ENCODE data around the gene SLC44A5. TPM values are rescaled to one million over a fixed set of nuclear protein-coding genes. Genes with fewer than 3 reads are reported as not detected.

SLC44A5 gene
- total RNA-seq, 1 experiment from 2014 or later, result 4.5 TPM

GRCh38 chr1:75174031-75174760, 436.7 kb downstream of the SLC44A5 start:
- no peak for DNase-seq
- Histone ChIP-seq H3K4me3 (ENCODE audit: insufficient read depth, low read depth, low read length) (no peak overlapping the region), H3K36me3 (replicated peaks; ENCODE audit: control insufficient read depth, insufficient read depth, low read length) (no peaks in the 10 kb centered on the region), H3K27me3 (ENCODE audit: control insufficient read depth, insufficient read depth, low read length) (no peaks in the 10 kb centered on the region)

- no peaks in the 10 kb centered on the region for H3K36me3 ChIP-seq (replicated peaks; ENCODE audit: control insufficient read depth, insufficient read depth, low read length)
- H3K4me3 ChIP-seq (ENCODE audit: insufficient read depth, low read depth, low read length), result no peak overlapping the region
- no peak for DNase-seq
- no peaks in the 10 kb centered on the region for H3K27me3 ChIP-seq (ENCODE audit: control insufficient read depth, insufficient read depth, low read length)
These were observed 438.4 kb downstream of the SLC44A5 start for GRCh38 chr1:75172556-75172955.

- H3K36me3 ChIP-seq (replicated peaks; ENCODE audit: control insufficient read depth, insufficient read depth, low read length), result no peaks in the 10 kb centered on the region
- DNase-seq, result no peak
- no peak overlapping the region for H3K4me3 ChIP-seq (ENCODE audit: insufficient read depth, low read depth, low read length)
- H3K27me3 ChIP-seq (ENCODE audit: control insufficient read depth, insufficient read depth, low read length), result no peaks in the 10 kb centered on the region
These were observed 439.0 kb downstream of the SLC44A5 start for GRCh38 chr1:75171876-75172275.

- Histone ChIP-seq H3K27me3 (ENCODE audit: control insufficient read depth, insufficient read depth, low read length) (no peaks in the 10 kb centered on the region), H3K36me3 (replicated peaks; ENCODE audit: control insufficient read depth, insufficient read depth, low read length) (no peaks in the 10 kb centered on the region), H3K4me3 (ENCODE audit: insufficient read depth, low read depth, low read length) (no peak overlapping the region)
- DNase-seq, result no peak
These were observed 439.9 kb downstream of the SLC44A5 start for GRCh38 chr1:75170981-75171380.

GRCh38 chr1:75170011-75170410, 440.9 kb downstream of the SLC44A5 start:
- H3K27me3 ChIP-seq (ENCODE audit: control insufficient read depth, insufficient read depth, low read length), result no peaks in the 10 kb centered on the region
- no peak for DNase-seq
- no peak overlapping the region for H3K4me3 ChIP-seq (ENCODE audit: insufficient read depth, low read depth, low read length)
- no peaks in the 10 kb centered on the region for H3K36me3 ChIP-seq (replicated peaks; ENCODE audit: control insufficient read depth, insufficient read depth, low read length)

- no peak overlapping the region for H3K4me3 ChIP-seq (ENCODE audit: insufficient read depth, low read depth, low read length)
- DNase-seq, result no peak
- no peaks in the 10 kb centered on the region for H3K27me3 ChIP-seq (ENCODE audit: control insufficient read depth, insufficient read depth, low read length)
- no peaks in the 10 kb centered on the region for H3K36me3 ChIP-seq (replicated peaks; ENCODE audit: control insufficient read depth, insufficient read depth, low read length)
These were observed 444.1 kb downstream of the SLC44A5 start for GRCh38 chr1:75166821-75167220.

- Histone ChIP-seq H3K4me3 (ENCODE audit: insufficient read depth, low read depth, low read length) (no peak overlapping the region), H3K36me3 (replicated peaks; ENCODE audit: control insufficient read depth, insufficient read depth, low read length) (no peaks in the 10 kb centered on the region), H3K27me3 (ENCODE audit: control insufficient read depth, insufficient read depth, low read length) (no peaks in the 10 kb centered on the region)
- DNase-seq, result no peak
These were observed 445.6 kb downstream of the SLC44A5 start for GRCh38 chr1:75165264-75165663.

- no peaks in the 10 kb centered on the region for H3K36me3 ChIP-seq (replicated peaks; ENCODE audit: control insufficient read depth, insufficient read depth, low read length)
- H3K27me3 ChIP-seq (ENCODE audit: control insufficient read depth, insufficient read depth, low read length), result no peaks in the 10 kb centered on the region
- DNase-seq, result no peak
- H3K4me3 ChIP-seq (ENCODE audit: insufficient read depth, low read depth, low read length), result no peak overlapping the region
These were observed 451.8 kb downstream of the SLC44A5 start for GRCh38 chr1:75159154-75159553.

Other genes starting within 250 kb of the SLC44A5 start
- 69.5 and 87.1 TPM in 2 replicates for gene ACADM, start 113.6 kb upstream of the SLC44A5 start, total RNA-seq (2014; rRNA removed; shearing (Covaris generic))
- 117 and 142 TPM in 2 replicates for gene RABGGTB, start 175.1 kb upstream of the SLC44A5 start, total RNA-seq (2014; rRNA removed; shearing (Covaris generic))
- 0.11 and 0.24 TPM in 2 replicates for gene MSH4, start 185.8 kb upstream of the SLC44A5 start, total RNA-seq (2014; rRNA removed; shearing (Covaris generic))